Upper lobe of right lung (tissue), 1 donor: ENCODE measurements around the gene TAS2R14. TPM values are rescaled to one million over a fixed set of nuclear protein-coding genes. Genes with fewer than 3 reads are reported as not detected.

Experiments
- ATAC-seq: fragments of 200-7000 bp; cut with Tn5 transposase; one replicate; pipeline ENCODE4 v1.9.1; 2020; ENCODE audit warnings: mild to moderate bottlenecking, moderate library complexity
- DNase-seq: peaks from one replicate; pipeline ENCODE4 v3.0.0-alpha.2; 2020
- H3K27ac ChIP-seq: fragments of 200-600 bp; one replicate; pipeline ENCODE4 v1.8.0; 2022
- H3K27me3 ChIP-seq: fragments of 200-600 bp; one replicate; pipeline ENCODE4 v1.8.0; 2022; ENCODE audit warnings: mild to moderate bottlenecking
- H3K36me3 ChIP-seq: fragments of 200-600 bp; one replicate; pipeline ENCODE4 v1.8.0; 2022
- H3K4me1 ChIP-seq: fragments of 200-600 bp; one replicate; pipeline ENCODE4 v1.8.0; 2022
- H3K4me3 ChIP-seq: fragments of 200-600 bp; one replicate; pipeline ENCODE4 v1.8.0; 2022; ENCODE audit warnings: mild to moderate bottlenecking
- H3K9me3 ChIP-seq: fragments of 200-600 bp; one replicate; pipeline ENCODE4 v1.8.0; 2022
- CTCF ChIP-seq: fragments of 200-600 bp; IDR thresholded peaks from one replicate; pipeline ENCODE4 v1.8.0; 2022; ENCODE audit warnings: antibody characterized with exemption
- intact Hi-C: fragments of 100-400 bp; cut with DNase I; formaldehyde crosslinking; loops from one replicate; pipeline ENCODE4 v1.11.0; 2022
- total RNA-seq: library from RNA; stranded (reverse); fragmentation: NEBNext Ultra II Directional; extraction: Animal tissue kit (Norgen Biotek cat#: 25700); gene quantifications from one replicate; pipeline ENCODE4 v1.2.1, GENCODE V29; 2021
- donor health status: DM: no; HTN: yes; CAD: no; lungs with severe emphysema.

Gene TAS2R14
- total RNA-seq, 1 donor from 2014 or later = 2.5 TPM

- H3K9me3 ChIP-seq = no peaks in the 10 kb centered on the region
- no peak for TF ChIP-seq CTCF
- H3K4me1 ChIP-seq = no peaks in the 10 kb centered on the region
- ATAC-seq = no peak
- H3K27ac ChIP-seq = no peak overlapping the region
- intact Hi-C loops = no loop called here
- no peak overlapping the region for H3K4me3 ChIP-seq
- no peaks in the 10 kb centered on the region for H3K27me3 ChIP-seq
- H3K36me3 ChIP-seq = no peaks in the 10 kb centered on the region
- DNase-seq = no peak
Measured at GRCh38 chr12:10889226-10889625, 49.8 kb downstream of the TAS2R14 start.

Other genes starting within 250 kb of the TAS2R14 start
- gene YBX3, start 215.9 kb downstream of the TAS2R14 start, total RNA-seq = 292 TPM
- not detected for gene TAS2R7, start 136.6 kb downstream of the TAS2R14 start, total RNA-seq
- not detected for gene TAS2R8, start 132.0 kb downstream of the TAS2R14 start, total RNA-seq
- not detected for gene TAS2R9, start 129.1 kb downstream of the TAS2R14 start, total RNA-seq
- gene TAS2R10, start 112.9 kb downstream of the TAS2R14 start, total RNA-seq = not detected
- gene PRR4, start 89.8 kb downstream of the TAS2R14 start, total RNA-seq = 1.7 TPM
- 7.8 TPM for gene PRH1, start 55.0 kb downstream of the TAS2R14 start, total RNA-seq
- gene TAS2R13, start 29.7 kb downstream of the TAS2R14 start, total RNA-seq = 1.3 TPM
- gene PRH2, start 10.0 kb downstream of the TAS2R14 start, total RNA-seq = not detected
- gene TAS2R50, start 47.6 kb upstream of the TAS2R14 start, total RNA-seq = 0.55 TPM
- 1.2 TPM for gene TAS2R20, start 59.0 kb upstream of the TAS2R14 start, total RNA-seq
- gene TAS2R19, start 83.4 kb upstream of the TAS2R14 start, total RNA-seq = 3.2 TPM
- 3.0 TPM for gene TAS2R31, start 92.1 kb upstream of the TAS2R14 start, total RNA-seq
- gene TAS2R46, start 123.0 kb upstream of the TAS2R14 start, total RNA-seq = 1.3 TPM
- gene TAS2R43, start 153.1 kb upstream of the TAS2R14 start, total RNA-seq = not detected
- 2.9 TPM for gene TAS2R30, start 195.4 kb upstream of the TAS2R14 start, total RNA-seq
- gene SMIM10L1, start 231.9 kb upstream of the TAS2R14 start, total RNA-seq = 8.6 TPM
- not detected for gene TAS2R42, start 247.7 kb upstream of the TAS2R14 start, total RNA-seq